ENCODE data around the gene MYL9.

Gene MYL9

DNA sequence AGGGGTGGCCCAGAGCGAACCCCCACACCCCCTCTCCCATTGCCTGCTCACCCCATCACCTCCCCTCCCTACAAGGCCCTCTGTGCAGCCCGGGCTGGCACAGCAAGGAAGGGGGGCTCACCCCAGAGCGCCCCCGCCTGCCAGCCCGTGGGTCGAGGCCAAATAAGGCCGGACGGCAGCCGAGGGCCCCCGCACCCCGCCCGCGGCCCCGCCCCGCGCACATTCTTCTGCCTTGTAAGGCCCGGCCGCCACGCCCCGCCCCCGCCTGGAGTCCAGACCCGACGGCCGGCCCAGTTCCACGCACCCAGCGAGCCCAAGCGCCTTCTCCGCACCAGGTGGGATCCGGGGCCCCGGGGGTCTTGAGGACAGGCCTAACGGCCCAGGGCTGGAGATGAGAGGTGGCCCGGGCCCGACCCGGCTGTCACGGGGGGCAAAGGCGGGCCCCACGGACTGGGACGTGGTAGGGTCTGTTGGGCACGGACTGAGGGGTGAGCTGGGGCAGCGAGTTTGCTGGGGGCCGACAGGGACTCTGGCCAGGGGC, at the start of gene MYL9:
MYL9 (plus strand) TSS at position 293 of the 541 bp plus-strand sequence. CDS start 3,366 bp downstream, outside the sequence.
- TF ChIP-seq, protein P1, sequence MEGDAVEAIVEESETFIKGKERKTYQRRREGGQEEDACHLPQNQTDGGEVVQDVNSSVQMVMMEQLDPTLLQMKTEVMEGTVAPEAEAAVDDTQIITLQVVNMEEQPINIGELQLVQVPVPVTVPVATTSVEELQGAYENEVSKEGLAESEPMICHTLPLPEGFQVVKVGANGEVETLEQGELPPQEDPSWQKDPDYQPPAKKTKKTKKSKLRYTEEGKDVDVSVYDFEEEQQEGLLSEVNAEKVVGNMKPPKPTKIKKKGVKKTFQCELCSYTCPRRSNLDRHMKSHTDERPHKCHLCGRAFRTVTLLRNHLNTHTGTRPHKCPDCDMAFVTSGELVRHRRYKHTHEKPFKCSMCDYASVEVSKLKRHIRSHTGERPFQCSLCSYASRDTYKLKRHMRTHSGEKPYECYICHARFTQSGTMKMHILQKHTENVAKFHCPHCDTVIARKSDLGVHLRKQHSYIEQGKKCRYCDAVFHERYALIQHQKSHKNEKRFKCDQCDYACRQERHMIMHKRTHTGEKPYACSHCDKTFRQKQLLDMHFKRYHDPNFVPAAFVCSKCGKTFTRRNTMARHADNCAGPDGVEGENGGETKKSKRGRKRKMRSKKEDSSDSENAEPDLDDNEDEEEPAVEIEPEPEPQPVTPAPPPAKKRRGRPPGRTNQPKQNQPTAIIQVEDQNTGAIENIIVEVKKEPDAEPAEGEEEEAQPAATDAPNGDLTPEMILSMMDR (IDR thresholded peaks at IDR 0.05; ENCODE audit: low read depth, low read length, missing control alignments): no peak
- in situ Hi-C loops (cut with HindIII; ENCODE audit: low sequenced_read_pairs): no loop called here
- DNase-seq (ENCODE audit: low read depth): no peak
- H3K4me3 ChIP-seq (ENCODE audit: low read depth, low read length): peak within 1 kb of the TSS; percentile 62

GRCh38 chr20:36491901-36492617, 49.3 kb upstream of the MYL9 start:
- no peak overlapping the region for H3K4me3 ChIP-seq (ENCODE audit: low read depth, low read length)
- DNase-seq (ENCODE audit: low read depth): peak; percentile 36

GRCh38 chr20:36493051-36493800, 48.1 kb upstream of the MYL9 start:
- in situ Hi-C loops (cut with HindIII; ENCODE audit: low sequenced_read_pairs): loop anchor here (25.0 kb wide), 1 partner anchor 269 kb away; the partner anchor contains the start of gene DSN1
- no peak overlapping the region for H3K4me3 ChIP-seq (ENCODE audit: low read depth, low read length)
- no peak for DNase-seq (ENCODE audit: low read depth)
- TF ChIP-seq, protein P1 (IDR thresholded peaks at IDR 0.05; ENCODE audit: low read depth, low read length, missing control alignments): peak; percentile 23

More at GRCh38 chr20:36491901-36492617, 49.3 kb upstream of the MYL9 start:
- TF ChIP-seq, protein P1 (IDR thresholded peaks at IDR 0.05; ENCODE audit: low read depth, low read length, missing control alignments): no peak
- in situ Hi-C loops (cut with HindIII; ENCODE audit: low sequenced_read_pairs): loop anchor here (25.0 kb wide), 1 partner anchor 270 kb away; the partner anchor contains the start of gene DSN1

GRCh38 chr20:36493801-36494114, 47.6 kb upstream of the MYL9 start:
- peak; percentile 84 for DNase-seq (ENCODE audit: low read depth)
- in situ Hi-C loops (cut with HindIII; ENCODE audit: low sequenced_read_pairs): loop anchor here (25.0 kb wide), 1 partner anchor 269 kb away; the partner anchor contains the start of gene DSN1
- TF ChIP-seq, protein P1 (IDR thresholded peaks at IDR 0.05; ENCODE audit: low read depth, low read length, missing control alignments): no peak
- H3K4me3 ChIP-seq (ENCODE audit: low read depth, low read length): no peak overlapping the region

DNA sequence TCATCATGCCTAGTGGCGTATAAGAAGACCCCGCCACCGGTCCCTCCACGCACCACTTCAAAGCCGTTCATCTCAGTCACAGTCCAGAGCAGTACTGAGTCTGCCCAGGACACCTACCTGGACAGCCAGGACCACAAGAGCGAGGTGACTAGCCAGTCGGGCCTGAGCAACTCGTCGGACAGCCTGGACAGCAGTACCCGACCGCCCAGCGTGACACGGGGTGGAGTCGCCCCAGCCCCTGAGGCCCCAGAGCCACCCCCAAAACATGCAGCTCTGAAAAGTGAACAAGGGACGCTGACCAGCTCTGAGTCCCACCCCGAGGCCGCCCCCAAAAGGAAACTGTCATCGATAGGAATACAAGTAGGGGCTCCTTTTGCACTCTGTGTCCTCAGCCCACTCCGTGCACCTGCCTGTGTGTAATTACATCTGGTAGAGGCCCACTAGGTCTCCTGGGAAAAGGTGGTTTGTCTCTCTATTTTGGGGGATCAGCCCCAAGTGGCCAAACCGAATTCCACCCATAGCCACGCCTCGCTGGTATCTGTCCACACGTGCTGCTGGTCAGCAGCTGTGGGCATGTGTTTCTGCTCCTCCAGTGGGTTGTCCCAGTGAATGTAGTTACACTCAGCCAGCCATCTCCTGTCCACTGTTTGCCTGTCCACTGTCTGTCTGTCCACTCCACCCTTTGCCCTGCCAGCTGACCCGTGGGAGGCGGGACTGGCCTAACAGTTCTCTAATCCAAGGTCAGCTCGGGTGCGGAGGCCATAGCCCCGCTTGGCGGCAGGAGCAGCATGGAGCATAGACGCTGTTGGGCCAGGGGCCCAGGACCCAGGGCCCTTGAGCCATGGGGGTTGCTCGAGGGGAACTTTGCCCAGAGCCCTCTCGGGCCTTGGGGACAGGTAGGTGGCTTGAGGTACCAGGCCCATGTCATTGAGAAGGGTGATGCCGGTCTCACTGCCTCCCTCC, 44.3 kb upstream of the MYL9 start:
- DNase-seq (ENCODE audit: low read depth): no peak
- in situ Hi-C loops (cut with HindIII; ENCODE audit: low sequenced_read_pairs): loop anchor here (25.0 kb wide), 1 partner anchor 265 kb away; the partner anchor contains the start of gene DSN1
- TF ChIP-seq, protein P1 (IDR thresholded peaks at IDR 0.05; ENCODE audit: low read depth, low read length, missing control alignments): no peak

More for the DNA sequence above, 44.3 kb upstream of the MYL9 start:
- no peak overlapping the region for H3K4me3 ChIP-seq (ENCODE audit: low read depth, low read length)
